ENCODE data around the gene UCP3. TPM values are rescaled to one million over a fixed set of nuclear protein-coding genes. Genes with fewer than 3 reads are reported as not detected.

The UCP3 gene
- total RNA-seq, 1 donor from 2014 or later: 0.06 TPM

DNA sequence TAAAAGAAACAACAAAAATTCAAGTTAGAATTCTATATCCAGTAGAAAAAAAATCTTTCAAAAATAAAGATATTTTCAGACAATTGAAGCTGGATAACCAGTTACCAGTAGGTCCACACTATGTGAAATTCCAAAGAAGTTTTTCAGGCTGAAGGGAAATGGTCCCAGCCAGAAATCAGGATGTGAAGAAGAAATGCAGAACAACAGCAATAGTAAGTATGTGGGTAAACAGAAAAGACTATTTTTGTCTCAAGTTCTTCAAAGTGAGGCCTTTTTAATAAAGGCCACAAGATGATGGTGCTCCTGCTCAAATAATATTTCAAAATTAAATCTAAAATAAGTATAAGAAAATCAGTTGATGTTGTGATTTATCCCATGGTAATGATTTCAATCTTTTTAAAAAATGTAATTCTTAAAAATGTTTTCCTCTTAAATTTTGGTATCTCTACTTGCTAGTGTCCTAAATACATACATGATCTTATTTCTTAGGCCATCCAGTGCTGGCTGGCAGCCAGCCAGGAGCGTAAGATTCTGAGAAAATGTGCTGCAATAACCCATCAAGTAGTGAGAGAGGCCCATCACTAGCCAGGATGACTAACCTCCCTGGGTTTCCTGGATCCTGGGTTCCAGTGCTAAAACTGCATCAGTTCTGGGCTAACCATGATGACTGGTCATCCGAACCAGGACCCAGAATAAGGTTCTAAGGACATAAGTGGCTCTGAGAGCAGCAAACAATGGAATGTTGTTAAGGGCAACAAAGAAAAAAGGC, 15.6 kb upstream of the UCP3 start:
- TF ChIP-seq, protein P1, sequence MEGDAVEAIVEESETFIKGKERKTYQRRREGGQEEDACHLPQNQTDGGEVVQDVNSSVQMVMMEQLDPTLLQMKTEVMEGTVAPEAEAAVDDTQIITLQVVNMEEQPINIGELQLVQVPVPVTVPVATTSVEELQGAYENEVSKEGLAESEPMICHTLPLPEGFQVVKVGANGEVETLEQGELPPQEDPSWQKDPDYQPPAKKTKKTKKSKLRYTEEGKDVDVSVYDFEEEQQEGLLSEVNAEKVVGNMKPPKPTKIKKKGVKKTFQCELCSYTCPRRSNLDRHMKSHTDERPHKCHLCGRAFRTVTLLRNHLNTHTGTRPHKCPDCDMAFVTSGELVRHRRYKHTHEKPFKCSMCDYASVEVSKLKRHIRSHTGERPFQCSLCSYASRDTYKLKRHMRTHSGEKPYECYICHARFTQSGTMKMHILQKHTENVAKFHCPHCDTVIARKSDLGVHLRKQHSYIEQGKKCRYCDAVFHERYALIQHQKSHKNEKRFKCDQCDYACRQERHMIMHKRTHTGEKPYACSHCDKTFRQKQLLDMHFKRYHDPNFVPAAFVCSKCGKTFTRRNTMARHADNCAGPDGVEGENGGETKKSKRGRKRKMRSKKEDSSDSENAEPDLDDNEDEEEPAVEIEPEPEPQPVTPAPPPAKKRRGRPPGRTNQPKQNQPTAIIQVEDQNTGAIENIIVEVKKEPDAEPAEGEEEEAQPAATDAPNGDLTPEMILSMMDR (conservative IDR thresholded peaks at IDR 0.05; ENCODE audit: low read depth, low read length): no peak
- DNase-seq (ENCODE audit: low read depth): no peak
- H3K4me3 ChIP-seq (ENCODE audit: low read depth, low read length): no peak overlapping the region

DNA sequence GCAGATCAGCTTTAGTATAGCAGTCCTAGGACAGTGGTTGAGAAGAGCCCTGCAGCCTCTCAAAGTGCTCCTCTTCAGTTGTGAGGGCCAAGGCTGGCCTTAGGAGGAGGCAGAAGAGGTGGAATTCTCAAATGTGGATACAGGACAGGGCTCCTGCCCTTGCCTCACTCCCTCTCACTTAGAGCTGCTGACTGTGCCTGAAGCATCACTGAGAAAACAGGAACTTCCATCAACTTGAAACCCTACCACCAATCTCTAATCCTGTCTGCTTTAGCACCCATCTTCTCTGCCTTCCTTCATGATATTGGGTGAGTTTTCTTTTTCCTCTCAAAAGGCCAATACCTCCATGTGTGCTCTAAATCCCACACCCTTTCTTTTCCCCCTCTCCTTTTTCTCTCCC, 14.4 kb upstream of the UCP3 start:
- DNase-seq (ENCODE audit: low read depth): no peak
- TF ChIP-seq, protein P1 (conservative IDR thresholded peaks at IDR 0.05; ENCODE audit: low read depth, low read length): no peak
- H3K4me3 ChIP-seq (ENCODE audit: low read depth, low read length): no peak overlapping the region

- DNase-seq (ENCODE audit: low read depth): no peak
- no peak overlapping the region for H3K4me3 ChIP-seq (ENCODE audit: low read depth, low read length)
- TF ChIP-seq, protein P1 (conservative IDR thresholded peaks at IDR 0.05; ENCODE audit: low read depth, low read length): no peak
These were observed 13.7 kb upstream of the UCP3 start for GRCh38 chr11:74022546-74022945.

GRCh38 chr11:74021998-74022397, 13.1 kb upstream of the UCP3 start:
- TF ChIP-seq, protein P1 (conservative IDR thresholded peaks at IDR 0.05; ENCODE audit: low read depth, low read length): no peak
- no peak for DNase-seq (ENCODE audit: low read depth)
- H3K4me3 ChIP-seq (ENCODE audit: low read depth, low read length): no peak overlapping the region

- DNase-seq (ENCODE audit: low read depth): no peak
- TF ChIP-seq, protein P1 (conservative IDR thresholded peaks at IDR 0.05; ENCODE audit: low read depth, low read length): no peak
- no peak overlapping the region for H3K4me3 ChIP-seq (ENCODE audit: low read depth, low read length)
These were observed 11.7 kb upstream of the UCP3 start for GRCh38 chr11:74020539-74020938.

- no peak overlapping the region for H3K4me3 ChIP-seq (ENCODE audit: low read depth, low read length)
- TF ChIP-seq, protein P1 (conservative IDR thresholded peaks at IDR 0.05; ENCODE audit: low read depth, low read length): no peak
- no peak for DNase-seq (ENCODE audit: low read depth)
These were observed 11.0 kb upstream of the UCP3 start for GRCh38 chr11:74019860-74020259.
